ENCODE results near the gene CST3.

The CST3 gene

DNA sequence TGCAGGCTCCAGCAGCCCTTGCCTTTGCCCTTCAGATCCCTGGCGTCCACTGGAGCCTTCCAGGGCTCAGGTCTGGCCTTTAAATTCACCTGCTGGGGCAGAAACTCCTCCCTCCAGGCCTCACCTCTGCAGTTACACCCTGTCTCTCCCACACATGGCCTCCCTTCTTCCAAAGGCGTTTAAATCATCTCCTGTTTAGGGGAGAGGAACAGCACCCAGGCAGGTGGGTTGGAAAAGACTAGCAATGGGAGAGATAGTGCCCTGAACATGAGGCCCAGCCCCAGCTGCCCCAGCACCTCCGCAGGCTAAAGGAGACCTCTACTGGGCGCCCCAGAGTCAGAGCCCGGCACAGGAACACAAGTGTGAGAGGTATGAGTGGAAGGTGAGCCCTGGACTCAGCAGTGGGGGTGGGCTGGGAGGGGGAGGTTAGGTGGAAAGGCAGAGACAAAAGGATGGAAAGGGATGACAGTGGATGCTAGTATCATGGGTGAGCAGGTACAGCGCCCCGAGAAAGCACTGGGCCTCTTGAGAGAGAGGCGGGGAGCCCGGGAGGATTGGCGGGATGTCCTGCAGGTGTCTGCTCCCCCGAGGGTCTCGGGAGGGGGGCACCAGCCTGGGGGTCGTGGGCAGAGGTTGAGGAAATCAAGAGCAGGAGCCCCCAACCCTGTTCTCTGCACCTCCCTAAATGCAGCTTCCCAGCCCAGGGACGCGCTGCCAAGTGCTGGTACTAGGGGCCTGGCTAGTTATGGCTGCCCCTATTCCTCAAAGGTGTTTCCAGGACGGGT is 31.7 kb downstream of the CST3 start, which contains the start of gene CST9:
Gene CST9 (minus strand): TSS at position 51 of the 785 bp plus-strand sequence. CDS start 53 bp downstream, outside the sequence.
- H3K4me3 ChIP-seq (ENCODE audit: low read depth, low read length): no peak within 1 kb of the TSS

DNA sequence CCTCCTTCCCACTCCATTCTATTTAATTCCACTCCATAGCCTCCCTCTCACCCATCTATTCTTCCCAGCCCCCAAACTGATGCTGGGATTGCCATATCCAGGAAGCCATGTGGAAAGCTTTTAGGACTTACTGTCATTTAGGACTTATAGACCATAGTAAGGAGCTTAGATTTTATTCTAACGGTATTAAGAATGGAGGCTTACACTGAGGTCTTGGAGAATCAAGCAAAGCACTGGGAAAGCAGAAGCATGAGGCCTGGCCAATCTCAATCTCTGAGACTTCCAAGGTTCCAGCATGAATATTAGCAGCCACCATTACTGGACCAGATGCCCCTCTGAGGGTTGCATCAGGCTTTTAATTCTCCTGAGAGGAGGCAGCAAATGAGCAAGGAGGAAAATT is 33.4 kb downstream of the CST3 start:
- H3K4me3 ChIP-seq (ENCODE audit: low read depth, low read length): no peak overlapping the region

DNA sequence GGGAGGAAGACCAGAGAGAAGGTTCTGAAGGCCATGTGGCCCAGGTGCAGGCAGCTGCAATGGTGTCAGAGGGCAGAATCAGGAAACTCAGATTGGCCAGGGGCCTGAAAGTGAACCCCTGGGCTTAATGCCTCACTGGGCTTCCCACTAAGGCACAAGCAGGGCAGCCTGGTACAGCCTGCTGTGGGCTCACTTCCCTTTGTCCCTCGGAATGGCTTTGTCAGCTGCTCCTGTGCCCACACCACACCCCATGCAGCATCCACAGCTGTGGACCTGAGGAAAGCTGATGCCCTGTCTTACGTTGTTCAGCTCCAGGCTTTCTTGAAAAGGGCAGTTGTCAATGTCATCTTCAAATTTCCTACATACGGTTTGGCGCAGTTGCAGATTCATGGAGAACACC is 34.4 kb downstream of the CST3 start:
- H3K4me3 ChIP-seq (ENCODE audit: low read depth, low read length): no peak overlapping the region

DNA sequence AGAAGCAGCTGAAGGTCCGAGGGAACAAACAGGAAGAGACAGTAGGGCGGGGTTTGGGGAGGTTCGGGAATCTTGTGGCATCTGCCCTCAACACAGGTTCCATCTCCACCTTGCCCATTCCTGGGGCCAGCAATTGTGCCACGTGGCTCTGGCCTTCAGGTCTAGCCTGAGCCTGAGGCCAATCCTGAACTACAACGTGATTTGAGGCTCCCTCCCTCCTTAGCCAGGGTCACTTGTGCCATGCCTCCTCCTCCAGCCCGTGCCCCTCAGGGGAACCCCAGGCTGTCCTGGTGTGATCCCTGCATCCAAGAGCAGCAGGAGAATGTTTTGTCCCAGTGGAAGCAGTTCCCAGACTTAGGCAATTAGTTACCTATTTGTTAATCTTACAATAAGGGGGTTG is 35.1 kb downstream of the CST3 start:
- no peak overlapping the region for H3K4me3 ChIP-seq (ENCODE audit: low read depth, low read length)

DNA sequence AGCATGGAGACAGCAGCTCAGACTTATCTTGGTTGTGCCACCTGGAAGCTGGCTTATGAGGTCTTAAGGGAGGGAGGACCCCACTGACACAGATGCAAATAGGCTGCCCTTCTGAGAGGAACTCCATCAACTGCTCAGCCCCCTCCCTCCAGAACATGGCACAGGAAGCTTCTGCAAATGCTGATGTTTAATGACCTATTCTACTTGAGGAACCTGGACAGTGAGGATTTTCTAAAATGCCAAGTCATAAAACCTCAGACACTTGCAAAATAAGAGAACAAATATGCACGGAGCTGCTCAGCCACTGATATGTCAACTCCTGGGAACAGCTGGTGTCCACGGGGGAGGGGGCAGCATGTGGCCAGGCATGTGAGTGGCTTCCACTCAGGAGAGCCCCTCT is 35.5 kb downstream of the CST3 start:
- H3K4me3 ChIP-seq (ENCODE audit: low read depth, low read length): no peak overlapping the region

DNA sequence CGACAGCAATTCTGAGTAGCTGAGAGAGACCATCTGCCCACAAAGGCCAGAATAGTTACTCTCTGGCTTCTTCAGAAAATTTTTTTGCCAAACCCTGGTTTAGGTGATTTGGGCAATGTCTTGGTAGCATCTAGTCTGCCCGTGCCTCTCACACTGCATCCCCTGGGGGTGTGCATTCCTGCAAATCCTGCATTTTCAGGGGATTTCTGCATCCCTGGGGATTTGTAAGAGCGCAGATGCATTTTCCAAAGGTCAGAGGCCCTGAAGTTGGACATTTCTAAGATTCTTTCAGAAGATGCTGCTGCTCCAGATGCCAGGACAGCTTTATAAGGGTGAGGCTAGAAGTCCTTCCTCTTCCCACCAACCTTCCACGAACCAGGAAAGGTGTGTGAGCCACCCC is 36.0 kb downstream of the CST3 start:
- H3K4me3 ChIP-seq (ENCODE audit: low read depth, low read length): no peak overlapping the region

DNA sequence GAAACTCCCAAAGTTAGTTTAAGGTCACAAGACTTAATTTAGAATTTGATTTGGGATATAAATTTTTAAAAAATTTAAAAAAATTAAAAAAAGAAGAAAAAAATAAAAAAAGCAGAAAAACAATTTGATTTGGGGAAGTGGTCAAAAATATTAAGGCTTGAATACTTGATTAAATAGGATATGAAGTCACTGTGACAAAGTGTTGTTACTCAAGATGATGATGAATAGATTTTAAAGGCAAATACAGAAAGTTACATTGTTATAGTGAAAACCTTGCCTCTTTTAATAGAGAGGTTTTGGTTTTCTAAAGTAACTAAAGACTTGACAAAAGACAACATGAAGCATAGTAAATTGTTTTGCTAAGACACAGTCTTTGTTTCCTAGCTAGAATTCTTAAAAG is 39.3 kb downstream of the CST3 start:
- H3K4me3 ChIP-seq (ENCODE audit: low read depth, low read length): no peak overlapping the region

DNA sequence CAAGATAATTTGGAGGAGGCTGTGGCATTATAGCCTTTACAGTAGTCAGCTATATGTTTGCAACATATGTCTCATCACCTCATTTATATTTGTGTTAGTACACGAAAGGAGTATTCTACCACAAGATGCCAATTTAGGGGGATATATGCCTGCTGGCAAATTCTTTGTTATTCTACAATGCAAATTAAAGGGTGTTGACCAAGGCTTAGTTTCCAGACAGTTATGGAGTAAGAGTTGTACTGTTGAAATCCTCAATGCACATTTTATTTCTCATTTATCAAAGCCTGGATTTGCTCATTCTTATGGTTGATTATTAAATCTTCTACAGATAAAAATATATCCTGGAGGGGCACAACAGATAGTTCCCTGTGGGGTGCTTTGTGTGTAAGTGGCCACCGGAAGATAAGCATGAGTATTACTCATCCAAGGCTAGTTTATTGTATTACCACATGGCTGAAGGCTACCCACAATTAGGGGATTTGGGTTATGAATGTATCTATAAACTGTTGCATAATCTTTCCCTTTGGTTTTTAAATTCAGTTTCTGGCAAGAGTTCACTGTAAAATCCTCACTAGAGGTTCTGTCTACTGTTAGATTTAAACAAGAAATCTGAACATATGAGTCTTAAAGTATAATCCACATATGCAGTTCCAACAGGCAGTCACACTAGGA is 41.0 kb downstream of the CST3 start:
- no peak overlapping the region for H3K4me3 ChIP-seq (ENCODE audit: low read depth, low read length)

DNA sequence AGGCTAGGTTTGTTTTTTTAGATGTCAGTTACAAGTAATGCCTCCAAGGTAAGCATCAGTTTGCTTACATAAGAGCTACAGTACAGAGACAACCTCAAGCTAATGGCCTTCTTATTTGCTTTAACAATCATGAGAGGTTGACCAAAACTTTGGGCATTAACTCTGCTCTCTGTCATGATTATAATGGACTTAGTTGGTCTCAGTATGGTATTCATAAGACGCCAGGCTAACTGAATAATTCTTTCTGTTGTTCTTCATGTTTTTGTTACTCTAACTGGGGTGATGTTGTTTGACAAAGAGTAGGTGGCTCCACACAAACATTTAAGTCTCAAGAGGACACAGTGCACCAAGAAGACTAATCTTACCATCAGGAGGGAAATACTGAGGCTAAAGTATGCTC is 41.8 kb downstream of the CST3 start:
- H3K4me3 ChIP-seq (ENCODE audit: low read depth, low read length): no peak overlapping the region

DNA sequence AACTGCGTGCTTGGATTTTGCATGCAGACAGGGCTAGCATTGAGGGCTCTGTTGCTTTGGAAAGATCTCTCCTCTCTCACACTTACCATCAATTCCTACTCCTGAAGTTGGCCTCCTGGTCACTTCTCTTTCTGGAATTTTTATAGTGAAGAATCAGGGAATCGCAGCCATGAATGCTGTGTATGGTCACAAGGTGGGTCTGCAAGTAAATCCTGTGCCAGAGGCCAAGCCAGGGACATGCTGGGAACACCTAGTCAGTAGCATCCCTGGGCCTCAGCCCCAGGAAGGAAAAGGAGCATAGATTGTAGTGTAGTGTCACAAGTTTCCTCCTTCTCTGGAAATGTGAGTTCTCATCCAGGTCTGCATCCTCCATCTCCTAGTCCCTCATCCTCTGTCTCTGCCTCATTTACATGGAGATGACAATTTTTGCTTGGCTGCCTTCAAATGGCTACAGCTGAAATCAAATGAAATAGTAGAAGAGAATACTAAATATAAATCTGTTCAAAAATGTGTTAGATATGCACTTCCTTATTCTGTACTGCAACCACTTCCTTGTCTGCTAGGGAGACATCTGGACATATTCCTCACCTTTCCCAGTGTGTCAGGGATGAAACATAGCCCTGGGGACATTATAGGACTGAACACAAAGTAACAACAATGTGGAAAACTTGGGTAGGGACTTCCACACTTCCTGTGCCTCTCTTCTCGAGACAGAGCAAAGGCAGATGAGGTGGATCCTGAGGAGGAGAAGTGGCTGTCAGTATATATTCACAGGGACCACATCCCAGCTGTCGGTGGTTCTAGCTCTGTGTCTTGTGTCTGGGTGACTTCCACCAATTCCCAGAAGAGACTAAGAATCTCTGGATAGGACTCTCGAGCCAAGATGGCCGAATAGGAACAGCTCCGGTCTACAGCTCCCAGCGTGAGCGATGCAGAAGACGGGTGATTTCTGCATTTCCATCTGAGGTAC is 49.0 kb downstream of the CST3 start:
- no peak overlapping the region for H3K4me3 ChIP-seq (ENCODE audit: low read depth, low read length)

DNA sequence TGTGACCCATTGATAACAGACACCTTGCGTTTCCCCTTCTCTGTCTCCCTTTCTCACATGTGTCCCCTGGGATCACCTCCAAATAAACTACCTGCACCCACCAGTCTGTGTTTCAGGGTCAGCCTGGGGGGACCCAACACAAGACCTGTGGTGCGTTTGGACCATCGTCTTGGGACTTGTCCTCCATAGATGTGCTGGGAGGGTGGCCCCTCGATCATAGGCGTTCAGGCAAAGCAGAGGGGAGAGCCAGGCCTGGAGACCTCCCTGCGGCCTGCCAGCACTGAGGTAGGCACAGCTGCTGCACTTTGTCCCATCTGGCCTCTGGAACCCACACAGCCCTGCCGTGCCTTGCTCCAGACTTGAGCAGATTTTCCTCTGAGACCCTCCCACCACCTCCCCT is 50.1 kb downstream of the CST3 start:
- no peak overlapping the region for H3K4me3 ChIP-seq (ENCODE audit: low read depth, low read length)

DNA sequence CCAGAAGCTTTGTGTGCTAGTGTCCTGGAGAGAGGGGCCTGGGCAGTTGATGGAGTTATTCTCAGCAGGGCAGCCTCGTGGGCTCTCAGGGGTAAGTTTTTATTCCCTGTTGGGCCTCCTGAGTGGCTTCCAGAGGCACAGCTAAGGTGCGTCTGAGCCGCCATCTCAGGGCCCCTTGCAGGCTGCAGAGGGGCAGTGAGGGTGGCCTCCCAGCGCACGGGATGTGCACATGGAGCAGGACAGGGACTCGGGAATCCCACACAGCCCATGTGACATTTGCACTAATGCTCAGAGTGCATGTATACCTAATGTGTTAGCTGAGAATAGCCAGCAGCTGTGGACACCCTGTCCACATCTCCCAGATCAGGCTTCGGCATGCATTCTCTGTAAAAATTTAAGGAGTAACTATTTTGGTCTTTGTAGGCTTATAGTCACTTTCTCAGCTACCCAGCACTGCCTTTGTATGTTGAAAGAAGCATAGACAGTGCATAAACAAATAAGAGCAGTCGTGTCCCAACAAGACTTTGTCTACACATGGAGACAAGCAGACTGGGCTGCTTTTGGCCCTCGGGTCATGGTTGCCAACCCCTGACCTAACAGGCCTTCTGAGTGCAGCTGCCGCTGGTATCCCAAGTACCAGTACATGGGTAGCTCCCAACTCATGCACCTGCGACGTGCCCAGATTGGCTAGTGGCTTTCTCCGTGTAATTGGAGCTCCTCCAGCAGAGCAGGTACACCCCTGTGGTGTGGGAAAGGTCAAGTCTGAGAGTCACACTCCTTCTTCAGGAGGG is 50.8 kb downstream of the CST3 start:
- H3K4me3 ChIP-seq (ENCODE audit: low read depth, low read length): no peak overlapping the region

DNA sequence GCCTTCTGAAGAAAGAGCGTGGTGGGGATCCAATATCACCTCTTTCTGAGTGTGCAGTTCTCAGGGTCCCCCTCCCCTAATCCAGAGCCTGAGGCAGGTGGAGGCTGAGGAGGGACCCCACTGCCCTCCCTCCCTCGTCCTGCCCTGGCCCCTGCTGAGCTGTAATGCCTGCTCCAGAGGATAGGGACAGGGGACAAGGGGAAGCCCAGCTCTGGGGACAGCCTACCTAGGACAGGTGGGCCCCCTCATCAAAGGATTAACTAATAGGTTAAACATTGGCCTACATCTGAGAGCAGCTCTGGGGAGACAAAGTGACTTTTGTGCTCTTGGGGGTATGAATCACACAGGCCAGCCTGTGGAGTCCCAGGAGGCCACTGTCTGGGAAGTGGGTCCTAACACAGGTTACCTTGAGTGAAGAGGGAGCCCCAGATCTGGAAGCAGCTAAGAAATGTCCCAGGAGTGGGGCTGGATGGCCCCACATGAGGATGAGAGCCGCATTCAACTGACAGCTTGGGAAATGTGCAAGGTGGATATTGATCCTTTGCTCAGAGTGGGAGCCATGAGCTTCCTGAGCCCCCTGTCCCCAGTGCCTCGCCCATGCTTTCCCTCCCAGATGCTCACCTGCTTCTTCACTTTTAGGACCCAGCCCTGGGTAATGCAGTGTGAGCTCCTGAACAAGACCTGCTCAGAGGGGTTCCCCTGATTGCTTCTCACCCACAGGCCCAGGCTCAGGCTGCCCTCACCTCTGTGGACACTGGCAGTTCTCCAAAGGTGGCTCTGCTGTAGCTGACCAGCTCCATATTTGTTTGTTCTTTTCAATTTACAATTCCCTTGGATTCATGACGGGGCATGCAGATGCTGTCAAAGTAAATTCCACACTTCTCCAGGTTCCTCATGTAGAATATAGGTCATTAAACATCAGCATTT is 51.7 kb downstream of the CST3 start:
- no peak overlapping the region for H3K4me3 ChIP-seq (ENCODE audit: low read depth, low read length)

DNA sequence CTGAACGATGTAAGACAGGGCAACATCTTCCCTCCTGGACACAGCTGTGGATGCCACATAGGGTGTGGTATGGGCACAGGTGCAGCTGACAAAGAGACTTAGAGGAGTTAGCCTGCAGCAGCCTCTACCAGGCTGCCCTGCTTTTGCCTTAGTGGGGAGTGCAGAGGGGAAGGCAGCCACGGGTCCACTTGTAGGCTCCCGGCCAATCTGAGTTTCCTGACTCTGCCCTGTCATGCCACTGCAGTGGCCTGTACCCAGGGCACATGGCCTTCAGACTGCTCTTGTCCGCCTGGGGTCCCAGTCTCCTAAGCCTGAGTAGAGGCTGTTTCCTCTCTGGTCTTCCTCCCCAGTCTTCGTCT is 52.3 kb downstream of the CST3 start:
- H3K4me3 ChIP-seq (ENCODE audit: low read depth, low read length): no peak overlapping the region

DNA sequence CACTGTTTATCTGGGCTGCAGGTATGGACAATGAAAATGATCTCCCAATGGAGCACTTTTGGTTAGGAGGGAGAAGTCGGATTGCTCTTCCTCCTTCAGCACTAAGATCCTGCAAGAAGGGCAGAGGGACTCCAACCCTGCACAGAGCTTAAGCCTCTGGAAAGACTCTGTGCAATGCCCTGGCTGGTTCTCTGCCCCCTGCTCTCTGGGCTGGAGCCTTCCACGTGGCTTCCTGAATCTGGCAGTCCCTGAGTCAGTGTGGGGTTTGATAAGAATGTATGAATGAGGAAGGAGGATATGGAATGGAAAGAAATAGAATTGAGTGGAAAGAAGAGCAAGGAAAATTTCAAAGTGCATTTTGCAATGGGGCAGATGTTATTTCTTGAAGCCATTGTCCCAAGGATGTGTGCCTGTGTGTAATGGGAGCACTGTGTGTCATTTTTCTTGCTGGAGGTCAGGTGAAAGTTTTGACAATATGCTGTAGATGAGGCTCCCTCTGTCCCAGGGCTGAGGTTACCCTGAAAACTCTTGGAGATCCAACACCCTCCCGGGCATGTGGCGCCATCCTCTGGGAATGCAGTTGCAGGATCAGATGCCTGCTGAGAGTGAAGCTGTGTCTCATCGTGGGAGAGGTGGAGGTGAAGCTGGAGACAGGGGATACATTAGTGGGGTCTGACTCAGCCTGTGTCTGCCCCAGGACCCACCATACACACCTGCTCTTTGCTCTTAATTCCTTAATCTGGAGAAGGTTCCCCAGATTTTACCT is 53.1 kb downstream of the CST3 start:
- no peak overlapping the region for H3K4me3 ChIP-seq (ENCODE audit: low read depth, low read length)
